Activated CD4-positive, CD25-positive, alpha-beta regulatory T cell treated with anti-CD3 and anti-CD28 coated beads, Interleukin-2, amount 50 U/mL, for 16 hours (primary cell): ENCODE data around the gene FCER2.
"Not testable (repeated sequence)": the region's sequence is repeated elsewhere in the genome, so short reads cannot be mapped to it uniquely, and the experiment has no call there.

ENCODE experiments used
- DNase-seq: peaks from one replicate; pipeline ENCODE4 v3.0.0-alpha.2; 2020; ENCODE audit warnings: low read depth, low spot score

FCER2 gene, protein sequence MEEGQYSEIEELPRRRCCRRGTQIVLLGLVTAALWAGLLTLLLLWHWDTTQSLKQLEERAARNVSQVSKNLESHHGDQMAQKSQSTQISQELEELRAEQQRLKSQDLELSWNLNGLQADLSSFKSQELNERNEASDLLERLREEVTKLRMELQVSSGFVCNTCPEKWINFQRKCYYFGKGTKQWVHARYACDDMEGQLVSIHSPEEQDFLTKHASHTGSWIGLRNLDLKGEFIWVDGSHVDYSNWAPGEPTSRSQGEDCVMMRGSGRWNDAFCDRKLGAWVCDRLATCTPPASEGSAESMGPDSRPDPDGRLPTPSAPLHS

DNA sequence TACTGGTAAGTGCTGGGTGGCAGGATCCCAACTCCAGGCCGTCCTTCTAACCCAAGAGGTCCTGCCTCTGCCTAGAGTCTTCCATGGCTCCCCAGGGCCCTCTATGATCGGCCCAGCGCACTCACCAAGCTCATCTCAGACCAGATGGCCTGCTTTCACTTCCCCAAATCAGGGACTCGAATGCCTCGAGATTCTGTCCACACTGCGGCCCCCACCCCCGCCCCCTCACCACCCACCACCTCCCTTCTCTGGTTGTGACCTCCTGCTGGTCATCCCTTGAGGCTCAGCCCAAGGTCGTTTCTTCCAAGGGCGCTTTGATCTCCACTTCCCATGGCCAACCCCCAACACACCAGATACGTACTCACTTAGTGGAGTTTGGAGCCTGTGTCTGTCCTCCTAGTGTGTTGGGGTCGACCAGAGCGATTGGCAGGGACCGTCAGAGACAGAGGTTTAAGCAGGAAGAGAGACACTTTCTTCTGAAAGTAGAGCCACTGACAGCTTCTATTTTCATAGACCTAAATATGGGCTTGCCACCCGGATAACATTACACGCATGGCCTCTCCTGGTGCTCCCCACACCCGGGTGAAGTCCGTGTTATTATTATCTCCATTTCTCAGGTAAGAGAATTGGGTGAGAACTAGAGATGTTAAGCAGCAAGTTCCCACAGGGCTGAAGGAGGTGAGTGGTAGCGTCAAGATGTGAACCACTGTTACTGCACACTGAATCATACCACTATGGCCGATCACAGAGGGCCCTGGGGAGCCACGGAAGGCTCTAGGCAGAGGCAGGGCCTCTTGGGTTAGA is at the start of gene FCER2:
TSS of gene FCER2 (minus strand) at position 478 of the 804 bp plus-strand sequence. CDS start 2,371 bp downstream, outside the sequence.
- no peak for DNase-seq

DNA sequence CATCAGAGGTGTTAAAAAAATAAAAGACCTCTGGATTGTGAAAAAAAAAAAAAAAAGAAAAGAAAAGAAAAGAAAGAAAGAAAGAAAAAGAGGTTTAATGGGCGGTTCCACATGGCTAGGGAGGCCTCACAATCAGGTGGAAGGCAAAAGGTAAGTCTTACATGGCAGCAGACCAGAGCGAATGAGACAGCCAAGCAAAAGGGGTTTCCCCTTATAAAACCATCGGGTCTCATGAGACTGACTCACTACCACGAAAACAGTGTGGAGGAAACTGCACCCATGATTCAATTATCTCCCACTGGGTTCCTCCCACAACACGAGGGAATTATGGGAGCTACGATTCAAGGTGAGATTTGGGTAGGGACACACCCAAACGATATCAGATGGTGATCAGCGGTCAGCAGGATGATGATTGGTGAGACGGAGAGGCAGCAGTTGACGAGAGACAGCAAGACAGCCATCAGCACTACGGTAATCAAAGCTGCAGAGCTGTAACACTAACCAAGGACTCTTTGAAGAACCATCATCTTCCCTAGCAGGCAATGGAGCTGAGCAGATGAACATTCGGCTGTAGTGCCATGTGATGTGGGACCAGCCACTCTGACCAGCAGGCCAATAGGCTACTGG is 49.3 kb upstream of the FCER2 start:
- DNase-seq = peak; percentile 17

DNA sequence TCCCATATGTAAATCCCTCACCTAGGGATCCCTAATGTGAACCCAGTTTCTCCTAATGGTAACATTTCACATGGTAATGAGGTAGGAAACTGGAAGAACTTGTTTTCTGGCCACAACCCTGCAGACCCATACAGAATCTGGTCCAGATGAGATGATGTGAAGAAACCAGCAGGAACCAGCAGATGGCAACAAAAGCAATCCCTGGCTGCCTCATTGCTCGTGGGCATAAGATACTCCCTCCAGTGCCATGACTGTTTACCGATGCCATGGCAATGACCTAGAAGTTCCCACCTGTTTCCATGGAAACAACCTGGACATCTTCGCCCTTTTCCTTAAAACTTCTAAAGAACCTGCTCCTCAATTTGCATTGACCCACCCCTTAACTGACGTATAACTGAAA is 46.8 kb upstream of the FCER2 start:
- no peak for DNase-seq

DNA sequence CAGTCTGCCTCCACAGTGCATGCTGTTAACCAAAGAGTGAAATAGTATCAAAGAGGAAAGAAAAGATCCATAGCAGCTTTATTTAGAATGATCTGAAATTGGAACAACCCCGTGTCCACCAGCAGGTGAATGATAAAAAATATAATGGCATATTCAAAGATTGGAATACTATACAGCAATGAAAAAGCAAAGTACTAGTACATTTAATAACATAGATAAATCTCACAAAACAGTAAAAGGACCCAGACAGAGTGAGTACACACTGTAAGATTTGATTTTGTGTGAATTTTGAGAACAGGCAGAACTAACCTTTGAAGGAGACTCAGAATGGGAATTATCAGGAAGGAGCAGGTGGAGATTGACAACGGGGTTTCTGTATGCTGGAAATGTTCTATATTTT is 46.2 kb upstream of the FCER2 start:
- no peak for DNase-seq

DNA sequence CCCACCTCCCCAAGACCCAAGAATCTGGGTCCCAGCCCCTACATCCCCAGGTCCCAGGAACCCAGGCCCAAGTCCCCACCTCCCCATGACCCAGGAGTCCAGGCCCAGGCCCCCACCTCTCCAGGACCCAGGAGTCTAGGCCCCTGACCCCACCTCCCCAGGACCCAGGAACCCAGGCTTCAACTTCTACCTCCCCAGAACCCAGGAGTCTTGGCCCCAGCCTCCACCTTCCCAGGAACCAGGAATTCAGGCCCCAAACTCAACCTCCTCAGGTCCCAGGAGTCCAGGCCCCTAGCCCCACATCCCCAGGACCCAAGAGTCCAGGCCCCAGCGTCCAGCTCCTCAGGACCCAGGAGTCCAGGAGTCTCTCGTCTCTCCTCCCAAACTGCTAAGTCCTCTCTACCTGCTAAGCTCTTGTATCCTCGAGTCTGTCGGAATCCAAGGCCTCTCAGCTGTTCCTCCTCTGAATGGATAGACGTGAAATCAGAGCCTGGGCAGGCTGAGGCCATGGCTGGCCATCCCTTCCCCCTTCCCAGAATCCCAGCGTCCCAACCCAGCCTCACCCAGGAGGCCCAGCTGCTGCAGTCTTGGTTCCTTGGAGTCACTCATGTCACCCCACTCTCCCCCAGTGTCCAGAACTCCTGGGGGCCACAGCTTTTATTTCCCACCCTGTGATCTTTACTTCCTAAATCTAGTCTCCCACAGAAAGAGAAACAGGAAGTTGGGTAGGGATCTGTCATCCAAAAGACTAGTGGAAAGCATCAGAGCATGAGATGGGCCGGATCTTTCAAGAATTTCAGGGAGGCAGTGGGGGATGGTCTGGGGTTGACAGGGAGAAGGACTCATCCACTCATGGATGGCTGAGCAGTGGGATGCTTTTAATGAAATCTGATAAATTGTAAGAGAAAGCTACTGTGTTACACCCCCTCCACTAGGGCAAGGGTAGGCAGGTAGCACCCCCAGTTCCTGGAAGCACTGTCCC is 45.3 kb upstream of the FCER2 start, which contains the start of gene CD209:
TSS of gene CD209 (minus strand) at position 632 of the 982 bp plus-strand sequence. CDS start at position 609, 23 bp downstream.
- DNase-seq = no peak

DNA sequence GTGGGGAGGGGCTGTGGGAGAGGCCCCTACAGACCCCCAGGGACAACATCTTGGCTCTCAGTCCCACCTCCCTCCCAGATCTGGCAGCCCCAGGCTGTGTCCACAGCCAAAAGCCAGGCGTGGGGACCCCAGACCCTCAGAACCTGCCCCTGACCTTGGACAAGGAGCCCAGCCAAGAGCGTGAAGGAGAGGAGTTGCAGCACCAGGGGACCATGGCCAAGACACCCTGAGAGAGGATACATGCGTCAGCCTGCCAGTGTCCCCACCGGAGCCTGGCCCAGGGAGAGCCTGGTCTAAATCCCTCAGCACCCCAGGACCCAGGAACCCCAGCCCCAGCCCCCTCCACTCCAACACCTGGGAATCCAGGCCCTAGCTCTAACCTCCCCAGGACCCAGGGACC is 44.4 kb upstream of the FCER2 start:
- not testable (repeated sequence) for DNase-seq

DNA sequence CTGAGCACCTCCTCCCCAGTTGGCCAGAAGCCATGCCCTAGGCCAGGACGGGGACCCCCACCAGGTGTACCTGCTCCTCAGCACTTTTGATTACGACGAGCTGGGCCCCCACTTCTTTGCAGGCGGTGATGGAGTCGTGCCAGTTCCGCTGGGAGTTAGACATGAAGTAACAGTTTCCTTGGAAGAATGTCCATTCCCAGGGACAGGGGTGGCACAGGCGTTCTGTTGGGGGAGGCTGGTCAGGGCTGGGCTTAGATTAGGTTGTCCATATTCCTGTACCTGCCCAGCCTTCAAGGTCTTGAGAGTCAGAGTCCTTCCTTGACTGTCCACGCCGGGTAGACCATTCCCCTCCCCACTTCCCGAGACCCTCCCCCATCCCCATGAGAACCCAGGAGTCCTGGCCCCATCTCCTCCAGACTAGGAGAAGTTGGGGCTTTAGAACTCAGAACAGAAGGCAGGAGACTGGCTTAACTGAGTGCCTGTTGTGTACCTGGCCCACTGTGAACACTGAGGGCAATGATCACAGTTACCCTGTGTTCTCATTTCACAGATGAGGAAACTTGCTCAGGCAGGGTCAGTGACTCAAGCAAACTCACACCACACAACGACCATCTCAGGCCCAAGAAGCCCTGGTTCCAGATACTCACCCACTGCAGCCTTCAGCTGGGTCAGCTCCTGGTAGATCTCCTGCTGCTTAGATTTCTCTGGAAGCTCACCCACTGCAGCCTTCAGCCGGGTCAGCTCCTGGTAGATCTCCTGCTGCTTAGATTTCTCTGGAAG is 43.1 kb upstream of the FCER2 start:
- DNase-seq = no peak

DNA sequence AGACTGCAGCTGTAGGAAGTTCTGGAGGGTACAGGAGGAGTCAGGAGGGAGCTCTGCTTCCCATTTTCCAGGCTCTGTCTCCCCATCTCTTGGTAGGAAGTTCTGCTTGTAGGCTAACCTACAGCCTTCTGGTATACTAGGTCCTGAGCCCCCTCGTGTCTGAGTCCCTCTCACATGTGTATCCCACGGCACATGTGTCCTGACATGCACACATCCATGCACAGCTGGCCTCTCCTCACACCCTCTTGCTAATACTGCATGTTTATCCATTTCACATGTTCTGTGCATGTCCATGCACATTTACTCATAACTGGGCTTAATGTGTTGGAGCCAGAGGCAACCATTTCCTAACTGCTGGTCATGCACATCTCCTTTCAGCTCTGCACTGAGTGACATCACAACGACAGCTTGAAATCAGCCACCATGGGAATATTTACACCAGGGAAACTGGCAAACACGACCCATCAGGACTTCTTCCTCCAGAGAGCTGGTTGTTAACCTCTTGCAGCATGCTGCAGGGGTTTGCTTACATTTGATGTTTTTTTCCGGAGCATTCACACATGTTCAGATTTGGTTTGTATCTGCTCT is 42.4 kb upstream of the FCER2 start:
- DNase-seq = no peak

DNA sequence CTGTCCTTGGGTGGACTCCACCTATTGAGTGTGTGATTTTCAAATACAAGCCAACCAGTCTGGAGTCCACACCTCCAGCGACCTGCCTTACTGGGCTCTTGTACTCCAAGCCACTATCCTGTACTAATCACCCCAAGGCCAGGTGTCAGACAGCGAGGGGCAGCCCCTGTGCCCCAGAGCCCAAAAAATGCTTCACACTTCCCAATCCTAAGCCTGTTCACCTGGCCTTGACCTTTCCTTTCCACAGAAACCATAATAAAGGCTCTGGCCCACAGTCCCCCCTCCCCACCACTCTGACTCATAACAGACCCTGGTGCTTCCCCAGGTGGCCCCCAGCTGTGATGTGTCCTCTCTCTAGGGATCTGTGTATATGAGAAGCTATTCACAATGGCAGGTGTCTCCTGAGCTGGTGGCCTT is 41.5 kb upstream of the FCER2 start:
- DNase-seq = no peak

DNA sequence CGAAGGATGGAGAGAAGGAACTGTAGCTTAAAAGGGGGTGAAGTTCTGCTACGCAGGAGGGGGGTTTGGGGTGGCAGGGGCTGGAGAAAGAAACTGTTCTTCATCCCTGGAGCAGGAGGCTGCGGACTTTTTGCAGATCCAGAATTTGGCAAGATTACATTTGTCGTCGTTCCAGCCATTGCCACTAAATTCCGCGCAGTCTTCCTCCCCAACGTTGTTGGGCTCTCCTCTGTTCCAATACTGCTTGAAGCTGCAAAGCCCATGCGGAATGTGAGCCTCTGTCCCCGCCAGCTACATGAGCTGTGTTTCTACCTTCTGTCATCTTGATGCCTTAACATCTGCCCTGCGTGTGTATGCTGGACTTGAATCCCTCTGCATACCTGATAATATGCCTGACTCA is 41.1 kb upstream of the FCER2 start:
- DNase-seq = no peak

DNA sequence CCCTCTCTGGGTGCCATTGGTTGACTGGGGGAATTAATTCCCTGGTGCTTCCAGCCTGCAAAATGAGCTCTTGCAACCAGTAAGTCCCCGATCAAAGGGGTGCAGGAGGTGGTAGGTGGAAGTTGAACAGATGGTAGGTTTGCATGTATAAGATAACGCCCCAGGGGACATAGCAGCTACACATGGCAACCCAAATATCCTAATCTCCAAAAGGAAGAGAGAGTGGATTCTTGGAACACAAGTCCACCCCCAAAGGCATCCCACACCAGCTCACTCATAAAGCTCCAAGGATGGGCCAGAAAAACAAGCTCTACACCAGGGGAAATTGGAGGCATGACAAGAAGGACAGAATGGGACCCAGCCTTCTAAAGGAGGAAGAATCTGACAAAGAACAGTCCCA is 40.6 kb upstream of the FCER2 start:
- DNase-seq = no peak

DNA sequence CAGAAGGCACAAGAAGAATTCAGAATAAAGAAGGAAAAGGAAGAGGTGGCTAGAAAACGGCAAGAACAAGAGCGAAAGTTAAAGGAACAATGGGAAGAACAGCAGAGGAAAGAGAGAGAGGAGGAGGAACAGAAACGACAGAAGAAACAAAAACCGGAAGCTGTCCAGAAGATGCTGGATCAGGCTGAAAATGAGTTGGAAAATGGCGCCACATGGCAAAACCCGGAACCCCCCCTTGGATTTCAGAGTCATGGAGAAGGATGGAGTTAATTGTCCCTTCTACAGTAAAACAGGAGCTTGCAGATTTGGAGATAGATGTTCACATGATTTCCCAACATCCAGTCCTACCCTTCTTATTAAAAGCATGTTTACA is 38.7 kb upstream of the FCER2 start:
- DNase-seq = no peak

DNA sequence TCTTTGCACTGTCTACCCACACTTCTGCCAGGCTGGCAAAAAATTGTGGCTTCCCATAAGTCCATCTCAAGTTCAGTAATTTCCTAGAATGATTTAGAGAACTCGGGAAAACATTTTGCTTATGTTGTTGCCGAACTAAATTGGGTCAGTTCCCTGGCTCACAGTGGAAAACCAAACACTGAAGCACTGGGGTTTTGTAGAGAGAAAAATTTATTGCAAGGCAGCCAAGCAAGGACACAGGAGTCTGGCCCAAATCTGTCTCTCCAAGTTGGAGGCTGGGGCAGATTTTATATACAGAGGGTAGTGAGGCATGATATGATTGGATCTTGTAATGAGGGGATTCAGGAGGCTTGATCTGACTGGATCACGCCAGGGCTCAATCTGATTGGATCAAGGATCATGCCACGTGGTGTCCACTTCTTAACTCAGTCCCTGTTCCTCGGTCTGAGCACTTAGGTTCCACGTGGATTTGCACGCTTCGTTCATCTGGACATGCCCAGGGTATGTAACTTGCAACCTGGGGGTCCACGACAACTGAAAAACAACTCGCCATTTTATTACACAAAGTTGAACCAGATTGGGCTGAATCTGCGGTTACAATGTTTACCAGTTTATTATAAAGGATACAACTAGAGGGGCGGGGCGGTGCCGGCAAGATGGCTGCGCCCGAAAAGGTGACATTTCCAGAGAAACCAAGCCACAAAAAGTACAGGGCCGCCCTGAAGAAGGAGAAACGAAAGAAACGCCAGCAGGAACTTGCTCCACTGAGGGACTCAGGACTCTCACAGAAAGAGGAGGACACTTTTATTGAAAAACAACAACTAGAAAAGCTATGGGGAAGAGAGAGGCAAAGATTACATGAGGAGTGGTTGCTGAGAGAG is 38.1 kb upstream of the FCER2 start:
- DNase-seq = no peak

DNA sequence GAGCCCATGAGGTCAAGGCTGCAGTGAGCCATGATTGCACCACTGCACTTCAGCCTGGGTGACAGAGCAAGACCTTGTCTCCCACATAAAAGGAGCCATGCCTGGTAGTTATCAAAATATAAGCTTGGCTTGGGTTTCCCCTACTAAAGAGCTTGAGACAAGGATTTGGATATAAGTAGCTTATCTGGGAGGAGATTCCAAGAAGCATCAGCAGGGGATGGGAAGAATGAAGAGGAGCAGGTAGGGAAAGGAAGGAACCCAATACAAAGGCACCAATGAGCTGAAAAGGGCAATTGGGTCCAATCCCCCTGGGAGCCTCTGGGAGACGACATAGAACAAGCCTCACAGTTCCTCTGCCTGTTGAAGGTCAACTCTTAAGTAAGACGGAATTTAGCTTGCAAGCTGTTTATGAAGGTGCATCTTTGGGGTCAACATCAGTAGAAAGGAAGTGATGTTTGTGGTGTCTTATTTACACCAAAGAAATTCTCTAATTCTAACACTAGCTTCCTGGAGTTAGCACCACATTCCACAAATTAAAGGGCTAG is 37.4 kb upstream of the FCER2 start:
- DNase-seq = no peak

DNA sequence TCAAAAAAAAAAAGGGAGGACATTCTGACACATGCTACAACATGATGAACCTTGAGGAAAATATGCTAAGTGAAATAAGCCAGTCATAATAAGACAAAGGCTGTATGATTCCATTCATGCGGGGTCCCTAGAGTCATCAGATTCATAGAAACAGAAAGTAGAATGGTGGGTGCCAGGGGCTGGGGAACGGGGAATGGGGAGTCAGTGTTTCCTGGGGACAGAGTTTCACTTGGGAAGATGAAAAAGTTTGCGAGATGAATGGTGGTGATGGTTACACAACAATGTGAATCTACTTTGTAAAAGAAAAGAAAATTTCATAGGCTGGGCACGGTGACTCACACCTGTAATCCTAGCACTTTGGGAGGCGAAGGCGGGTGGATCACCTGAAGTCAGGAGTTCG is 36.1 kb upstream of the FCER2 start:
- no peak for DNase-seq

DNA sequence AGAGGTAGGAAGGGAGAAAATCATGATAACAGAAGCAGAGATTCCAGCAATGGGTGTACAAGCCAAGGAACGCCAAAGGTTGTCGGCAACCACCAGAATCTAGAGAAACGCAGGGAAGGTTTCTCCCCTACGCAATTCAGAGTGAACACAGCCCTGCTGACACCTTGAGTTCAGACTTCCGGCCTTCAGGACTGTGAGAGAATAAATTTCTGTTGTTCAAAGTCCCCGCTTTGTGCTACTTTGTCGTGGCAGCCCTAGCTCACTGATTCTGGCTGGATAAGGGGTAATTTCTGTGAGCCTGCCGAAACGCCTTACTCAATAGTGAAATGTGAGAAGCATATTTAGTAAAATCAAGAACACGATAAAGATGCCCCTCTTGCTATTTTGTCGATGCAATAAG is 35.3 kb upstream of the FCER2 start:
- DNase-seq = no peak

DNA sequence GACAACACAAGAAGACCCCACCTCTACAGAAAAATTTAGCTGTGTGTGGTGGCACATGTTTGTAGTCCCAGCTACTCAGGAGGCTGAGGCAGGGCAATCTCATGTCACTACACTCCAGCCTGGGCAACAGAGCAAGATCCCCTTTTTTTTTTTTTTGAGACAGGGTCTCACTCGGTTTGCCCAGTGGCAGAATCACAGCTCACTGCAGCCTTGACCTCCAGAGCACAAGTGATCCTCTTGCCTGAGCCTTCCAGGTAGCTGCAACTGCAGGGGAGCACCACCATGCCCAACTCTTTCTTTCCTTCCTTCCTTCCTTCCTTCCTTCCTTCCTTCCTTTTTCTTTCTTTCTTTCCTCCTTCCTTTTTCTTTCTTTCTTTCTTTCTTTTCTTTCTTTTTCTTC is 34.2 kb upstream of the FCER2 start:
- DNase-seq = no peak

DNA sequence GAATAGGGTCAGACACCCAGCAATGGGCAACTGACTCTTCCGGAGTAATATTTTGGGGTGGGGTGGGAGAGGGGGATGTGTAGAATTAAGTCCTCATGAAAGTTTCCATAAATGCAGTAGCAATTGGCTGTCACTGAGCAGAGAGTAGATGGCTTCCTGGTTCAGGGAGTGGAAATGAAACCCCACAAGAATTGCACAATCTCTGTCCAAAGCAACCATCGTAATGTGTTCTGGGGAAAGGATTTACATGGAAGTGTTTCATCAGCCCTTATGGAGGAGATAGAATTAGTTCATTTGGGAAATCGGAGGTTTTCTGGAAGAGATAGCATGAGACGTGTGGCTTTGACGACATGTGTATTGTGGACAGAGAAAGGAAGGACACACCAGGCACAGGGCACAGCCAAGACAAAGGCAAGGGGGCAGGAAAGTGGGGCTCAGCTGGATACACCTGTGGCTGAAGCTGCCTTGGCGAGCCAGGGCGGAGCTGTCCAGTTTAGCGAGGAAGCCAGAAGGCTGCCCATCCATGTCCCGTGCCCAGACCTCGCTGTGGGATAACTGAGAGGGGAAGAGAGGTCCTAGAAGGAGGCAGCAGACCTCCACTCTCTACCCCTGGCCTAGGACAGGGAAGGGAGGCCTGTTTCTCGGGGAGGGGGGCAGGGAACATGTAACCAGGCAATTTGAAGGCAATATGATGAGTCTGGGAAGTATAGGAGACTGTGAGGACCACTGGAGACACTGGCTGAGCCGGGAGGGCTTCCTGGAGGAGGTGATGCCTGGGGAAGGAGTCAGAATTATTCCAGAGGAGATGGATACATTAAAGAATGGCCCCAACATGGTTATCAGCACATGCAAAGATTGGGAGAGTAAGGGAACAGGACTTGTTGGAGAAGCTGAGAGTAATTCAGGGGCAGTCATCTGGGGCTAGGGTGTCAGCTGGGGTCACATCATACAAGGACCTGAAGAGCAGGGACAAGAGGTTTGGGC is 32.6 kb upstream of the FCER2 start:
- no peak for DNase-seq
